ENCODE results near the gene MRM2. TPM values are rescaled to one million over a fixed set of nuclear protein-coding genes. Genes with fewer than 3 reads are reported as not detected.

Gene MRM2
- total and polyA plus RNA-seq, 4 donors = 9.7 to 14.9 (median 11.8) TPM

DNA sequence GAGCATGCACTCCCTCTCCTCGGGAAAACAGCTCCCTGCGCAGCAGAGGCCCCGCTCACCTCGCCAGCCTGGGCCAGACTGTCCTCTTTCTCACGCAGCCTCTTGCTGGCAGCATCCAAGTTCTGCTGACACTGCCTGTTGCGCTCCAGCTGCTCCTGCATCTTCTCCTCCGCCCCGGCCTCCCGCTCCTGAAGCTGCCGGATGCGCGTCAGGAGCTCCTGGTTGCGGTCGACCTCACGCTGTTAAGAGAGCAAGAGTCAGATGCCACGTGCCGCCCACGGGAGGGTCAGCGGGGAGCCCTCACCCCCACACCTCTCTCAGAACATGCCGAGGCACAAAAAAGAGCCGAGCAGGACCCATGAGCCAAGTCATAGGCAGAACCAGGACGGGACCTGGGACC is 19.5 kb downstream of the MRM2 start:
- no peak overlapping the region for H3K4me3 ChIP-seq (ENCODE audit: low read depth in 1 of 3, low read length in 3 of 3)
- H3K36me3 ChIP-seq (ENCODE audit: control insufficient read depth in 4 of 4, insufficient read depth in 3 of 4, low read depth in 1 of 4, low read length in 3 of 4) = peaks cover 0 to 41% (median 12%) of the 10 kb centered on the region in 4 donors
- no peak overlapping the region for H3K27ac ChIP-seq (ENCODE audit: low read depth in 1 of 2, low read length in 2 of 2)
- no peaks in the 10 kb centered on the region for H3K4me1 ChIP-seq (ENCODE audit: control insufficient read depth in 4 of 4, insufficient read depth in 4 of 4, low read length in 3 of 4)
- no peaks in the 10 kb centered on the region for H3K27me3 ChIP-seq (ENCODE audit: control insufficient read depth in 4 of 4, insufficient read depth in 4 of 4, low read length in 3 of 4)
- H3K9ac ChIP-seq (ENCODE audit: low read depth in 1 of 2, low read length in 2 of 2) = no peak overlapping the region
- no peak for DNase-seq (ENCODE audit: low spot score)
- no peak for TF ChIP-seq CTCF (IDR thresholded peaks at IDR 0.05; ENCODE audit: low read depth, low read length, missing input control)
- TF ChIP-seq FOXA1 (IDR thresholded peaks at IDR 0.05) = no peak
- TF ChIP-seq YY1 (IDR thresholded peaks at IDR 0.05) = no peak
- TF ChIP-seq GABPA (IDR thresholded peaks at IDR 0.05 in 1 of 2, conservative IDR thresholded peaks at IDR 0.05 in 1 of 2) = no peak
- no peak for TF ChIP-seq HNF4G (IDR thresholded peaks at IDR 0.05)
- 96% methylated on average over 22 of the region's 22 CpGs for WGBS
- H3K9me3 ChIP-seq (ENCODE audit: control insufficient read depth in 4 of 4, low read length in 3 of 4) = no peaks in the 10 kb centered on the region

GRCh38 chr7:2220954-2221353 is 21.1 kb downstream of the MRM2 start:
- no peak overlapping the region for H3K4me3 ChIP-seq (ENCODE audit: low read depth in 1 of 3, low read length in 3 of 3)
- H3K36me3 ChIP-seq (ENCODE audit: control insufficient read depth in 4 of 4, insufficient read depth in 3 of 4, low read depth in 1 of 4, low read length in 3 of 4) = peaks cover 3 to 47% (median 20%) of the 10 kb centered on the region in 4 donors
- no peak for TF ChIP-seq HNF4A (conservative IDR thresholded peaks at IDR 0.05)
- TF ChIP-seq SP1 (IDR thresholded peaks at IDR 0.05) = no peak
- TF ChIP-seq EGR1 (IDR thresholded peaks at IDR 0.05; ENCODE audit: low read depth in 2 of 2) = no peak
- no peak for TF ChIP-seq FOXA2 (IDR thresholded peaks at IDR 0.05)
- no peak for TF ChIP-seq HNF4G (IDR thresholded peaks at IDR 0.05)
- no peak for TF ChIP-seq RXRA (IDR thresholded peaks at IDR 0.05)
- H3K4me1 ChIP-seq (ENCODE audit: control insufficient read depth in 4 of 4, insufficient read depth in 4 of 4, low read length in 3 of 4) = no peaks in the 10 kb centered on the region
- 94% methylated on average over 17 of the region's 17 CpGs for WGBS
- no peaks in the 10 kb centered on the region for H3K27me3 ChIP-seq (ENCODE audit: control insufficient read depth in 4 of 4, insufficient read depth in 4 of 4, low read length in 3 of 4)
- DNase-seq (ENCODE audit: low spot score) = no peak
- no peak overlapping the region for H3K9ac ChIP-seq (ENCODE audit: low read depth in 1 of 2, low read length in 2 of 2)
- no peaks in the 10 kb centered on the region for H3K9me3 ChIP-seq (ENCODE audit: control insufficient read depth in 4 of 4, low read length in 3 of 4)
- H3K27ac ChIP-seq (ENCODE audit: low read depth in 1 of 2, low read length in 2 of 2) = no peak overlapping the region

DNA sequence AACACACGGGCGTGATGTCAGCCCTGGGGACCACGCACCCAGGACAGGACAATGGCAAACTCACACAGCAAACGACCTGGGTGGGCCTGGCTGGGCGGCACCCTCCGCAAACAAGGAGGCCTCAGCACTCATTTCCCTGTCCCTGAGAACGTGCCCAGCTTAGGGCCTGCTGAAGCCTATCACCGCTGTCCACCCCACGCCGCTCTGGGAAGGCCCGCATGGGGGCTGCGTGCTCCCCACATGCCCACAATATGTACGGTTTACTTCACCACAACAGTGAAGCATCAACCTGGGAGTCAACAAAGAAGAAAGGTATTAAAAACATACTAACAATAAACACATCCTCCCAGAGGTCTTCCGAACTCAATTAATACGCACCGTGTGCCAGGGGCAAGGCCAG is 21.5 kb downstream of the MRM2 start:
- Histone ChIP-seq H3K9me3 (ENCODE audit: control insufficient read depth in 4 of 4, low read length in 3 of 4) (no peaks in the 10 kb centered on the region), H3K4me1 (ENCODE audit: control insufficient read depth in 4 of 4, insufficient read depth in 4 of 4, low read length in 3 of 4) (no peaks in the 10 kb centered on the region), H3K27me3 (ENCODE audit: control insufficient read depth in 4 of 4, insufficient read depth in 4 of 4, low read length in 3 of 4) (no peaks in the 10 kb centered on the region), H3K36me3 (ENCODE audit: control insufficient read depth in 4 of 4, insufficient read depth in 3 of 4, low read depth in 1 of 4, low read length in 3 of 4) (peaks cover 3 to 49% (median 20%) of the 10 kb centered on the region in 4 donors), H3K9ac (ENCODE audit: low read depth in 1 of 2, low read length in 2 of 2) (no peak overlapping the region), H3K4me3 (ENCODE audit: low read depth in 1 of 3, low read length in 3 of 3) (no peak overlapping the region), H3K27ac (ENCODE audit: low read depth in 1 of 2, low read length in 2 of 2) (no peak overlapping the region)
- TF ChIP-seq YY1 (IDR thresholded peaks at IDR 0.05) (no peak), TAF1 (conservative IDR thresholded peaks at IDR 0.05) (no peak), HNF4A (conservative IDR thresholded peaks at IDR 0.05) (no peak), FOXA2 (IDR thresholded peaks at IDR 0.05) (no peak), REST (IDR thresholded peaks at IDR 0.05) (no peak), RXRA (IDR thresholded peaks at IDR 0.05) (no peak), FOXA1 (IDR thresholded peaks at IDR 0.05) (no peak), JUND (IDR thresholded peaks at IDR 0.05) (no peak), NR2F2 (IDR thresholded peaks at IDR 0.05) (no peak), CTCF (IDR thresholded peaks at IDR 0.05; ENCODE audit: low read depth, low read length, missing input control) (no peak), RAD21 (IDR thresholded peaks at IDR 0.05) (no peak), EGR1 (IDR thresholded peaks at IDR 0.05; ENCODE audit: low read depth in 2 of 2) (no peak), ZBTB33 (IDR thresholded peaks at IDR 0.05) (no peak), HNF4G (IDR thresholded peaks at IDR 0.05) (no peak), GABPA (IDR thresholded peaks at IDR 0.05 in 1 of 2, conservative IDR thresholded peaks at IDR 0.05 in 1 of 2) (no peak), MAX (IDR thresholded peaks at IDR 0.05) (no peak), SP1 (IDR thresholded peaks at IDR 0.05) (no peak)
- TF ChIP-seq, protein P1, sequence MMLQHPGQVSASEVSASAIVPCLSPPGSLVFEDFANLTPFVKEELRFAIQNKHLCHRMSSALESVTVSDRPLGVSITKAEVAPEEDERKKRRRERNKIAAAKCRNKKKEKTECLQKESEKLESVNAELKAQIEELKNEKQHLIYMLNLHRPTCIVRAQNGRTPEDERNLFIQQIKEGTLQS (IDR thresholded peaks at IDR 0.05) = no peak
- no peak for DNase-seq (ENCODE audit: low spot score)
- WGBS = 97% methylated on average over 16 of the region's 16 CpGs
